K562 (cell line): ENCODE measurements around the gene TPK1. TPM values are rescaled to one million over a fixed set of nuclear protein-coding genes. Genes with fewer than 3 reads are reported as not detected.

ENCODE experiments used
- ATAC-seq: fragments of 200-7000 bp; cut with Tn5 transposase; 3 replicates; pipeline ENCODE4 v1.9.1; 2020; ENCODE audit warnings: moderate library complexity
- BruUV-seq: library from RNA; stranded (reverse); fragments of 400-500 nt; replicated peaks from 2 replicates; lab custom pipeline; 2021; lab: Mats Ljungman, UMichigan
- CTCF ChIA-PET: fragments of 300-600 bp; formaldehyde crosslinking; extraction: SDS; loops from one replicate; lab custom pipeline; 2021; ENCODE audit warnings: low intra/inter-chr PET ratio; lab: Yijun Ruan, JAX
- POLR2A ChIA-PET: fragments of 300-600, 350-650 bp; sonication (Branson Sonifier 250); formaldehyde crosslinking; extraction: SDS; loops from one replicate; lab custom pipeline; 2021; ENCODE audit warnings: antibody characterized with exemption, inconsistent platforms; lab: Yijun Ruan, JAX
- DNase-seq, 4 experiments: peaks; one replicate each; pipeline versions ENCODE4 v3.0.0 to v3.0.0-alpha.2; 2011 to 2018; ENCODE audit warnings: low spot score in 3 of 4, mixed read lengths in 3 of 4; ENCODE audit errors: extremely low read depth in 1 of 4
- FAIRE-seq: peaks from 2 replicates; lab custom pipeline; 2011; peaks lifted over from hg19 to GRCh38; lab: Jason Lieb, UNC
- H2AFZ ChIP-seq: 2 replicates; pipeline ENCODE4 v1.6.0; 2011; ENCODE audit warnings: low read depth, low read length, control low read depth, inconsistent platforms
- H3K27ac ChIP-seq: fragments of 200-600 bp; 3 replicates; pipeline ENCODE4 v1.8.0; 2011; ENCODE audit warnings: low read depth, mild to moderate bottlenecking, control low read depth, inconsistent platforms, low read length, moderate library complexity, mixed read lengths; ENCODE audit errors: extremely low read depth
- H3K27me3 ChIP-seq, 2 experiments: fragments of 300-600 bp in 1 of 2; 2 replicates in 1 of 2; 3 replicates in 1 of 2; pipeline versions ENCODE4 v1.6.0 to v1.8.0; 2011; ENCODE audit warnings: inconsistent platforms in 2 of 2, low read length in 2 of 2, mild to moderate bottlenecking in 1 of 2, mixed read lengths in 1 of 2, moderate library complexity in 1 of 2; ENCODE audit not compliant: control insufficient read depth in 2 of 2, insufficient read depth in 2 of 2
- H3K36me3 ChIP-seq: fragments of 300-600 bp; 3 replicates; pipeline ENCODE4 v1.8.0; 2011; ENCODE audit warnings: mild to moderate bottlenecking, low read length, inconsistent platforms; ENCODE audit not compliant: control insufficient read depth, insufficient read depth
- H3K4me1 ChIP-seq, 2 experiments: fragments of 200-600 bp in 1 of 2; replicated peaks in 1 of 2; 2 replicates in 1 of 2; 3 replicates in 1 of 2; pipeline versions ENCODE4 v1.5.1 to v1.8.0; 2011; ENCODE audit warnings: inconsistent platforms in 2 of 2, low read length in 2 of 2, mild to moderate bottlenecking in 1 of 2, mixed read lengths in 1 of 2, moderate library complexity in 1 of 2; ENCODE audit not compliant: control insufficient read depth in 2 of 2, insufficient read depth in 2 of 2
- H3K4me2 ChIP-seq: 2 replicates; pipeline ENCODE4 v1.6.1; 2011; ENCODE audit warnings: low read length, control low read depth, inconsistent platforms, mixed read lengths; ENCODE audit not compliant: insufficient read depth
- H3K4me3 ChIP-seq: fragments of 200-600 bp; sonication (generic), shearing (Covaris generic); 2 replicates; pipeline ENCODE4 v1.5.1; 2016; ENCODE audit warnings: control low read depth, inconsistent platforms
- H3K79me2 ChIP-seq: fragments of 200-600 bp; 3 replicates; pipeline ENCODE4 v1.8.0; 2011; ENCODE audit warnings: low read length, inconsistent platforms; ENCODE audit not compliant: control insufficient read depth, insufficient read depth
- H3K9ac ChIP-seq, 2 experiments: 2 replicates each; pipeline versions ENCODE4 v1.6.0 to v1.6.1; 2011; ENCODE audit warnings: low read depth in 2 of 2, low read length in 2 of 2, control low read depth in 1 of 2, inconsistent platforms in 1 of 2, mild to moderate bottlenecking in 1 of 2, mixed read lengths in 1 of 2; ENCODE audit not compliant: insufficient read depth in 1 of 2
- H3K9me1 ChIP-seq: one replicate; pipeline ENCODE4 v1.6.0; 2011; ENCODE audit warnings: inconsistent platforms, mild to moderate bottlenecking, low read length, moderate library complexity; ENCODE audit not compliant: control insufficient read depth, insufficient read depth
- H3K9me3 ChIP-seq: replicated peaks from 2 replicates; pipeline ENCODE4 v1.5.1; 2011; ENCODE audit warnings: low read depth, low read length, inconsistent platforms; ENCODE audit not compliant: control insufficient read depth, insufficient read depth
- H4K20me1 ChIP-seq: replicated peaks from 2 replicates; pipeline ENCODE4 v1.6.1; 2011; ENCODE audit warnings: low read length, inconsistent platforms, mixed read lengths; ENCODE audit not compliant: control insufficient read depth, insufficient read depth
- ARID3B ChIP-seq: fragments of 250-450 bp; sonication (Bioruptor Pico); IDR thresholded peaks from 2 replicates; pipeline ENCODE4 v1.4.0; 2020; ENCODE audit warnings: borderline replicate concordance
- CBFA2T3 ChIP-seq: fragments of 450-650 bp; IDR thresholded peaks from 2 replicates; pipeline ENCODE4 v1.6.1; 2017
- CEBPZ ChIP-seq: fragments of 150-350 bp; IDR thresholded peaks from 2 replicates; pipeline ENCODE4 v1.6.1; 2014; ENCODE audit warnings: low read depth, mild to moderate bottlenecking, low read length, borderline replicate concordance
- E4F1 ChIP-seq: fragments of 250-450 bp; sonication (Bioruptor Pico); IDR thresholded peaks from 2 replicates; pipeline ENCODE4 v1.5.0; 2021; ENCODE audit warnings: mild to moderate bottlenecking, borderline replicate concordance
- FOS ChIP-seq: IDR thresholded peaks from 3 replicates; pipeline ENCODE4 v1.6.1; 2011; ENCODE audit not compliant: insufficient read length; ENCODE audit errors: extremely low read depth
- MTA1 ChIP-seq: fragments of 450-650 bp; IDR thresholded peaks from 2 replicates; pipeline ENCODE4 v1.6.1; 2017; ENCODE audit warnings: borderline replicate concordance
- SAP30 ChIP-seq: fragments of 200-600 bp; sonication (generic); IDR thresholded peaks from 2 replicates; pipeline ENCODE4 v1.6.1; 2012; ENCODE audit warnings: borderline replicate concordance, low read depth, mild to moderate bottlenecking, moderate library complexity, low read length, control low read depth, inconsistent platforms; ENCODE audit not compliant: insufficient read depth, poor library complexity, severe bottlenecking
- ZZZ3 ChIP-seq: fragments of 450-650 bp; IDR thresholded peaks from 2 replicates; pipeline ENCODE4 v1.6.1; 2016; ENCODE audit warnings: antibody characterized with exemption, mild to moderate bottlenecking, moderate library complexity
- WGBS: fragments of 100-300 bp; shearing (Covaris generic); methylation state at CpG from one replicate; pipeline ENCODE4 v1.1.6; 2016; ENCODE audit warnings: low coverage, mixed read lengths; ENCODE audit not compliant: insufficient coverage; ENCODE audit errors: missing lambda C conversion rate; 5-methylcytosine and 5-hydroxymethylcytosine counted together
- in situ Hi-C: fragments of 300-500 bp; cut with MboI; formaldehyde crosslinking; loops from 4 replicates; pipeline ENCODE4 v1.15.0; 2018; ENCODE audit warnings: inconsistent platforms, mixed read lengths
- intact Hi-C: fragments of 100-400 bp; cut with micrococcal nuclease; formaldehyde crosslinking; loops from 2 replicates; pipeline ENCODE4 v1.14.2; 2022
- polyA plus RNA-seq, 8 experiments: library from polyadenylated mRNA; depleted of rRNA in 4 of 8; stranded (reverse) in 5 of 8; unstranded in 3 of 8; fragments of >200 nt; fragmentation: Nextera tagmentation in 2 of 8; fragmentation: Illumina TruSeq in 1 of 8; extraction: Ambion mirVana in 2 of 8; extraction: Trizol in 1 of 8; gene quantifications; 2 replicates each; pipeline versions ENCODE4 v1.2.1 to v1.2.3, GENCODE V29; 2011 to 2014; ENCODE audit warnings: inconsistent platforms in 1 of 8, missing spikeins in 1 of 8
- total RNA-seq, 7 experiments: library from RNA; depleted of rRNA in 6 of 7; stranded (reverse); fragments of >200 nt in 6 of 7; fragmentation: Illumina TruSeq in 2 of 7; extraction: Trizol in 2 of 7; gene quantifications; 2 replicates each; pipeline versions ENCODE4 v1.2.1 to v1.2.3, GENCODE V29; 2011 to 2021; ENCODE audit warnings: low replicate concordance in 1 of 7

The TPK1 gene
- total and polyA plus RNA-seq, 9 of the 15 experiments (the other 6 are each of a cell fraction or from before 2014, with no cell fraction given) = 5.1 to 16.2 (median 9.2) TPM

- TF ChIP-seq CEBPZ = no peak
- TF ChIP-seq E4F1 = no peak
- TF ChIP-seq, all 486 proteins: peak for 0
Observed at GRCh38 chr7:144885478-144885877, 49.6 kb upstream of the TPK1 start (continued).

DNA sequence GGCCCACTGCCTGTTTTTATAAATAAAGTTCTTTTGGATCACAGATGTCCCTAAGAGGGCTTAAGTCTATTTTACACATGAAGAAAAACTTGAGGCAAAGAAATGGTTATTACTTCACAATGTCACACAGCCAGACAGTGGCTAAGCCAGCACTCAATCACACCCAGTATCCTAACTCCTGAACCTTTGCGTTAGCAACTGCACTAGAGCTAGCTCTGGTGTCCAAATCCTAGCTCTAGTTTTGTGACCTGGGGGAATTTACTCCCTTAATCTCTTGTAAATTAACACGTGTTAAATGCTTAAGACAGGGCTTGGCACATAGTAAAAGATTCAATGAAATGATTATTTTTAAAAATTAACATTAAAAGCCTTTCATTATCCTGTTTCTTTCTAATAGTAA is 49.0 kb upstream of the TPK1 start:
- no peaks in the 10 kb centered on the region for H3K4me1 ChIP-seq
- WGBS = 0% methylated on average over 2 of the region's 2 CpGs
- H3K27me3 ChIP-seq = no peaks in the 10 kb centered on the region
- no TSS peak for BruUV-seq
- FAIRE-seq = no peak
- H3K36me3 ChIP-seq = no peaks in the 10 kb centered on the region
- no peak overlapping the region for H2AFZ ChIP-seq
- H3K27ac ChIP-seq = no peak overlapping the region
- H3K4me2 ChIP-seq = no peak overlapping the region
- in situ Hi-C loops (no loop called here), intact Hi-C loops (no loop called here)
- H3K79me2 ChIP-seq = no peaks in the 10 kb centered on the region
- ChIA-PET CTCF (no interaction called here), POLR2A (no interaction called here)
- no peak overlapping the region for H3K9ac ChIP-seq
- no peaks in the 10 kb centered on the region for H3K9me3 ChIP-seq
- no peaks in the 10 kb centered on the region for H4K20me1 ChIP-seq
- ATAC-seq = no peak
- no peak for DNase-seq
- H3K9me1 ChIP-seq = no peaks in the 10 kb centered on the region
- TF ChIP-seq CBFA2T3 (no peak), FOS (no peak), MTA1 (no peak), ARID3B (CRISPR knock-in tag) (no peak), SAP30 (no peak), ZZZ3 (no peak)
- H3K4me3 ChIP-seq = no peak overlapping the region
